ENCODE results near the gene TUBGCP5. TPM values are rescaled to one million over a fixed set of nuclear protein-coding genes. Genes with fewer than 3 reads are reported as not detected.

TUBGCP5 gene
- total and polyA plus RNA-seq, 5 experiments from 2014 or later, result 4.3 to 30.3 (median 9.8) TPM

DNA sequence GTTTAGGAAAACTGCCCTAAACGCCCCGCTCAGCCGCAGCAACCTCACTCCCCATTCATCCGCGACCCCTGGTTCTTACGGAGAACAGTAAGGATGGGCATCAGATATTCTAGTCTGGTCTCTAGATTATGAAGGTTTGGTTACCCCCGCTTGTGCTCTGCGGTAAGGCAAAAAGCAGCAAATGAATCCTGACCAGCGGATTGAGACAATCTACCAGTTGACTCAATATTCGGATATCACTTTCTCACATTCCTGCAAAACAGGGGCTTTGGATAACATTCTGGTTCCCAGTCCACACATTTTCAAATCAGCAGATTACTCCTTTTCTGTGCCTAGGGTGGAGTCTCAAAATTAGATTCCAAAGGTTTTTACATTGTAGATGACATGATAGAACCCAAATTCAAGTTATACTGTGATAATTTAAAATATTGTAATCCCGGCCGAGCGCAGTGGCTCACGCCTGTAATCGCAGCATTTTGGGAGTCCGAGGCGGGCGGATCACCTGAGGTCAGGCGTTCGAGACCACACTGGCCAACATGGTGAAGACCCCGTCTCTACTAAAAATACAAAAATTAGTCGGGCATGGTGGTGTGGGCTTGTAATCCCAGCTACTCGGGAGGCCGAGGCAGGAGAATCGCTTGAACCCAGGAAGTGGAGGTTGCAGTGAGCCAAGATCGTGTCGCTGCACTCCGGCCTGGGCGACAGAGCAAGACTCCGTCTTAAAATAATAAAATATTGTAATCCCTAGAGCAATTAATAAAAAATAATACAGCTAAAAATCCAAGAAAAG, 58.1 kb downstream of the TUBGCP5 start:
- ATAC-seq, result no peak
- H3K4me3 Mint-ChIP-seq, result peak overlapping the region; percentile 56 to 86 (median 74)
- peaks cover 0 to 2% (median 0%) of the 10 kb centered on the region in 3 donors for H3K36me3 Mint-ChIP-seq
- DNase-seq, result no peak
- no peaks in the 10 kb centered on the region for H3K9me3 Mint-ChIP-seq
- peaks cover 8 to 17% (median 16%) of the 10 kb centered on the region in 4 donors for H3K4me1 Mint-ChIP-seq
- H3K27me3 Mint-ChIP-seq, result peaks cover 12 to 33% (median 19%) of the 10 kb centered on the region in 5 donors
- POLR2A ChIA-PET, result no interaction called here
- H3K27ac Mint-ChIP-seq, result no peak overlapping the region

DNA sequence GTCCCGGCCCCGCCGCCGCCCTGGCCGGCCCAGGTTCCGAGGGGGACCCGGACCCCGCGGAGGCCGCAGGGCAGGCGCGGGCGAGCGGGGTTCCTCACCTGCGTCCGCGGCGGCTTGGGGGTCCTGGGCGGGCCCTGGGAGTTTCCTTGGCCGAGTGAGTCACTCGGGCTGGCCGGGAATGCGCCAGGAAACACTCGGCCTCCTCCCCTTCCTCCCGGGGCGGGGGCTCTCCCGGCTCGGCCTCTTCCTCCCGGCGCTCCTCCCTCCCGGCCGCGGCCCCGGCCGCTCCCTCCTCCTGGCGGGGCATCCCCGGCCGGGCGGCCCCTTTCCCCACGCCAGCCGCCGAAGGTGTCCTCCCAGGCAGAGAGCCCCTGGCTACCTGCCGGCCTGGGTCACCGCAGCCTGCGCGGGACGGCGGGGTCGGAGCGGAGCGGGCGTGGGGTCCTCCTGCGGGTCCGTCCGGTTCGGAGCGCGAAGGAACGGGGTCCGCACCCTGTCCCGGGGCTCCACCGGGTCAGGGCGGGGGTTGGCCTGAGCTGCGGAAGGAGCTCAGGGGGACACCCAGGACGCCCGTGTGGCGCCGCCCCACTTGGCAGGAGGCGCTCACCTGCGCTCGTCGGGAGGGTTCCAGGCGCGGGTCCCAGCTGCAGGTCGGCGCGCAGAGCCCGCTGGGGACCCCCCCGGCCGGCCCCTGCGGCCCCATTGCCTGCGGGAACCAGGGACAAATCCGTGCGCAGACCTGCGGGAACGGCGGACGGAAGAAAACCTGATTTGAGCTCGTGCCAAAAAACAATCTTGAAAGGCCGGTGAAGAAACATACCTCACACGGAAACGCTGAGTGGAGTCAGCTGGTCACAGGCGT, 58.9 kb downstream of the TUBGCP5 start, which contains the start of gene CYFIP1:
Gene CYFIP1 (minus strand): TSS at position 180 of the 862 bp plus-strand sequence. CDS start 33,083 bp downstream, outside the sequence.
- H3K27ac Mint-ChIP-seq, result peak within 1 kb of the TSS in 4 of 10 donors; percentile 5 to 76 (median 40)
- H3K4me3 Mint-ChIP-seq, result peak within 1 kb of the TSS; percentile 81 to 93 (median 87)
- H3K27me3 Mint-ChIP-seq, result peaks cover 12 to 36% (median 19%) of the 10 kb centered on the region in 5 donors
- peaks cover 8 to 17% (median 16%) of the 10 kb centered on the region in 4 donors for H3K4me1 Mint-ChIP-seq
- peaks cover 0 to 2% (median 0%) of the 10 kb centered on the region in 3 donors for H3K36me3 Mint-ChIP-seq
- peak; percentile 36 to 61 for ATAC-seq
- H3K9me3 Mint-ChIP-seq, result no peaks in the 10 kb centered on the region
- peak in 2 of 10 donors; percentile 7 to 11 for DNase-seq
- POLR2A ChIA-PET, result no interaction called here

DNA sequence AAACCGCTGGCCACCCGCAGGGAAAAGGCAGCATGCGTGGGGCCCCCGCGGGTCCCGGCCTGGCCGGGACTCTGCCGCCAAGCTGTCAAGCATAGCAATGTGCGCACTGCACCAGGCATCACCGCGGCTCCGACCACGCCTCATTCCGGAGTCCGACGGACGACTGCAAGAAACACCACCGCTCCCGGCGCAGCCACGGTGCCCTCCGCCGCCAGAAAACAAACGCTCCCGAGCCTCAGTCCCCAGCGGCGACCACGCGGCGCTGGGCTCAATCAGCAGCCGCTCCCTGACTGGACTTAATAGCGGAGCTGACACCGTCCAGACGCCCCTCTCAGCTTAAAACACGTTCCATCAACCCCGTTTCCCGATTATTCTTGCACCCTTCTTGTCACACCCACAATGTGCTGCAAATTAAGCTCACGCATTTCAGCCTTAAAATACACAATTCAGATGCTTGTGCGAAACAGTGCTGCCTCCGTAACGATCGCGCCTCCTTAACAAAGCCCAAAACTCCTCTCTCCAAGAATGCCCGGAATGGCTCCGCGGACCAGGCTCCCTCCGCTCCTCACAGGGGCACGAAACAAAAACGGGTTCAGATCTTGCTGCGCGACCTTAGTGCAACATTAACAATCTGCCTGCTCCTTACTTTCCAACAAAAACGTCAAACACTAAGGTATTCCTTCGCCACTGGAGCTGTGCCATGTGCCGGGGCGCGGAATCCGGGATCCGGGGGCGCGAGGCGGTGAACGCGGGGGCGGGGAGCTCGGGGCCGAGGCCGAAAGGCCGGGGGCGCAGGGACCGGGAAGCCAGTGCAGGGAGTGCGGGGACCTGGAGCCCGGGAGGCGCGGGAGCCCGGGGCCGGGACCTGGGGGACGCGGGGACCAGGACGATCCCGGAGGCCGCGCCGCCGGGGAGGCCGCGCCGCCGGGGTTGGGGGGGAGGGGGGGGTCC, 59.9 kb downstream of the TUBGCP5 start:
- Mint-ChIP-seq H3K27ac (peak overlapping the region in 4 of 10 donors; percentile 5 to 76 (median 40)), H3K4me3 (peak overlapping the region; percentile 81 to 93 (median 87)), H3K4me1 (peaks cover 8 to 21% (median 16%) of the 10 kb centered on the region in 4 donors), H3K9me3 (no peaks in the 10 kb centered on the region), H3K36me3 (peaks cover 0 to 2% (median 0%) of the 10 kb centered on the region in 3 donors), H3K27me3 (peaks cover 12 to 36% (median 19%) of the 10 kb centered on the region in 5 donors)
- POLR2A ChIA-PET, result no interaction called here
- ATAC-seq (peak; percentile 62 to 67), DNase-seq (peak in 2 of 10 donors; percentile 15 to 16)

DNA sequence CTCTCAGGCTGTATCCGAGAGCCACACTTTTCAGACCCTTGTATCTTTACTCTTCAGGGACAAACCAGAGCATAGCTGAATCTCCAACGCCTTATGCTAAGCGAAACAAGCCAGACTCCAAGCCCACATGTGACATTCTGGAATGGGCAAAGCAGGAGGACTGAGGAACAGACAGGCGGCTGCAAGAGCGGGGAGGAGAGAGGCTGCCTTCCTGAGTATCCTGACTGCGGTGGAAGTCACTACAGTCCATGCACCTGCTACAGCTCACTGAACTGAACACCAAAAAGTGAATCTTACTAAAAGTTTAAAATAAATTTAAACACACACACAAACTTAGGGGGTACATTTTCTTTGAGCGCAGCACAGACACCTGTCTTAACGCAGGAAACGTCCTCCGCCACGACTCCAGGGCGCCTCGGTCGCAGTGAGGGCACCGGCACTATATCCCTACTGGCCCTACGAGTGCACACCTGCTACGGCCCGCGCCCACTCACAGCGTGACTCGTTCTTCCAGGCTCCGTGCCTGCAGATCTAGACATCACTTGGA, 60.6 kb downstream of the TUBGCP5 start:
- peak in 2 of 10 donors; percentile 3 to 7 for DNase-seq
- POLR2A ChIA-PET, result no interaction called here
- H3K4me3 Mint-ChIP-seq, result peak overlapping the region; percentile 81 to 93 (median 87)
- H3K4me1 Mint-ChIP-seq, result peaks cover 8 to 21% (median 16%) of the 10 kb centered on the region in 4 donors
- peak; percentile 22 to 58 for ATAC-seq
- H3K9me3 Mint-ChIP-seq, result no peaks in the 10 kb centered on the region
- peaks cover 12 to 36% (median 19%) of the 10 kb centered on the region in 5 donors for H3K27me3 Mint-ChIP-seq
- H3K36me3 Mint-ChIP-seq, result no peaks in the 10 kb centered on the region
- H3K27ac Mint-ChIP-seq, result peak overlapping the region in 1 of 10 donors; percentile 35

DNA sequence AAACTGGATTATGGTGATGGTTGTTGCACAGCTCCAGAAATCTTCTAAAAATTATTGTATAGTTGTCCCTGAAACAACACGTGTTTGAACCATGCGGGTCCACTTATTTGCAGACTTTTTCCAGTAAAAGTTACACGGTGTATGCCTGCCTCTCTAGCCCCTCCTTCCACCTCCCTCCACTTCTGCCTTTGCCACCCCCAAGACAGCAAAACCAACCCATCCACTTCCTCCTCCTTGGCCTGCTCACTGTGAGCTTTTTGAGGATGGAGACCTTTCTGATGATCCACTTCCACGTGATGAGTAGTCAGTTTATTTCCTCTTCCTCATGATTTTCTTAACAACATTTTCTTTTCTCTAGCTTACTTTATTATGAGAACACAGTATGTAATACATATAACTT, 64.6 kb downstream of the TUBGCP5 start:
- H3K27me3 Mint-ChIP-seq, result peaks cover 12 to 29% (median 16%) of the 10 kb centered on the region in 5 donors
- no peak overlapping the region for H3K4me3 Mint-ChIP-seq
- DNase-seq (no peak), ATAC-seq (no peak)
- POLR2A ChIA-PET, result no interaction called here
- peaks cover 0 to 3% (median 3%) of the 10 kb centered on the region in 3 donors for H3K36me3 Mint-ChIP-seq
- H3K4me1 Mint-ChIP-seq, result peaks cover 10 to 22% (median 14%) of the 10 kb centered on the region in 4 donors
- peaks cover 0 to 8% (median 0%) of the 10 kb centered on the region in 9 donors for H3K9me3 Mint-ChIP-seq
- no peak overlapping the region for H3K27ac Mint-ChIP-seq

DNA sequence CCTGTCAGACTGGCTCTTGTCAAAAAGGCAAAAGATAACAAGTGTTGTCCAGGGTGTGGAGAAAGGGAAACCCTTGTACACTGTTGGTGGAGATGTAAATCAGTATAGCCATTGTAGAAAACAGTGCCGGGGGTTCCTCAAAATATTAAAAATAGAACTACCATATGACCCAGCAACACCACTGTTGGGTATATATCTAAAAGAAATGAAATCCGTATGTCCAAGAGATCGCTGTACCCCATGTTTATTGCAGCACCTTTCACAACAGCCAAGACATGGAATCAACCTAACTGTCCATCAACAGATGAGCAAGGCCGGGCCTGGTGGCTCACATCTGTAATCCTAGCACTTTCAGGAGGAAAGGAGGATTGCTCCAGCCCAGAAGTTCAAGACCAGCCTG, 65.4 kb downstream of the TUBGCP5 start:
- H3K4me3 Mint-ChIP-seq, result no peak overlapping the region
- peaks cover 4 to 21% (median 8%) of the 10 kb centered on the region in 5 donors for H3K27me3 Mint-ChIP-seq
- peaks cover 0 to 9% (median 3%) of the 10 kb centered on the region in 3 donors for H3K36me3 Mint-ChIP-seq
- H3K9me3 Mint-ChIP-seq, result peaks cover 0 to 15% (median 0%) of the 10 kb centered on the region in 9 donors
- DNase-seq, result no peak
- H3K27ac Mint-ChIP-seq, result no peak overlapping the region
- POLR2A ChIA-PET, result no interaction called here
- peaks cover 4 to 14% (median 7%) of the 10 kb centered on the region in 4 donors for H3K4me1 Mint-ChIP-seq
- no peak for ATAC-seq

DNA sequence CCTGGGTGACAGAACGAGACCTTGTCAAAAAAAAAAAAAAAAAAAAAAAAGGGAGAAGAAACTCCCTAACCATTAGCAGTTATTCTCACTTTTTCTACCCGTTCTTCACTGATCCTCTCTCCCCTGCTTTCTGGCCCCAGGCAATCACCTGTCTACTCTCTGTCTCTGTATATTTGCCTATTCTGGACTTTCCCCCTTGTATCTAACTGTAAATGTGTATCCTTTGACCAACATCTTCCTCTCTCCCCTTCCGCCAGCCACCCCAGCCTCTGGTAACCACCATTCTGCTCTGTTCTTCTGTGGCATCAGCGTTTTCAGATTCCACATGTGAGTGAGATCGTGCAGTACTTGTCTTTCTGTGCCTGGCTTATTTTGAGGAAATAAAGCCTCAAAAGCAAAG, 66.1 kb downstream of the TUBGCP5 start:
- H3K4me1 Mint-ChIP-seq, result peaks cover 0 to 8% (median 1%) of the 10 kb centered on the region in 4 donors
- DNase-seq, result no peak
- ATAC-seq, result no peak
- H3K27me3 Mint-ChIP-seq, result peaks cover 0 to 14% (median 2%) of the 10 kb centered on the region in 5 donors
- H3K4me3 Mint-ChIP-seq, result no peak overlapping the region
- H3K27ac Mint-ChIP-seq, result no peak overlapping the region
- H3K36me3 Mint-ChIP-seq, result peaks cover 0 to 9% (median 3%) of the 10 kb centered on the region in 3 donors
- POLR2A ChIA-PET, result no interaction called here
- H3K9me3 Mint-ChIP-seq, result peaks cover 0 to 15% (median 0%) of the 10 kb centered on the region in 9 donors

DNA sequence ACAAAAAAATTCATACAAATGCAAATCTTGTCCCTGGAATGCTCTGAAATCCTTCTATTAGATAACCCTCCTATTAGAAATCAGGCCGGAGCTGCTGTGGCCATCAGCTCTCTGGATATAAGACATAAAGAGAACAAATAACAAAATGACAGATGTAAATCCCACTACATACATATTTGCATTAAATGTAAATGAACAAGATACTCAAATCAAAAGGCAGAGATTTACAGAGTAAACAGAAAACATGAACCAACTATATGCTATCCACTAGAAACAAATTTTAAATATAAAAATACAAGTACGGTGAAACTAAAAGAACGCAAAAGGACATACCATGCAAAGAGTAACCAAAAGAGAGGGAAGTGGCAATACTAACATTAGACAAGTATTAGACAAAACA, 69.9 kb downstream of the TUBGCP5 start:
- ATAC-seq (no peak), DNase-seq (no peak)
- Mint-ChIP-seq H3K27me3 (peaks cover 0 to 2% (median 0%) of the 10 kb centered on the region in 5 donors), H3K4me1 (peaks cover 0 to 4% (median 1%) of the 10 kb centered on the region in 4 donors), H3K9me3 (peaks cover 0 to 15% (median 0%) of the 10 kb centered on the region in 9 donors), H3K36me3 (peaks cover 0 to 9% (median 3%) of the 10 kb centered on the region in 3 donors), H3K27ac (no peak overlapping the region), H3K4me3 (no peak overlapping the region)
- POLR2A ChIA-PET, result no interaction called here

DNA sequence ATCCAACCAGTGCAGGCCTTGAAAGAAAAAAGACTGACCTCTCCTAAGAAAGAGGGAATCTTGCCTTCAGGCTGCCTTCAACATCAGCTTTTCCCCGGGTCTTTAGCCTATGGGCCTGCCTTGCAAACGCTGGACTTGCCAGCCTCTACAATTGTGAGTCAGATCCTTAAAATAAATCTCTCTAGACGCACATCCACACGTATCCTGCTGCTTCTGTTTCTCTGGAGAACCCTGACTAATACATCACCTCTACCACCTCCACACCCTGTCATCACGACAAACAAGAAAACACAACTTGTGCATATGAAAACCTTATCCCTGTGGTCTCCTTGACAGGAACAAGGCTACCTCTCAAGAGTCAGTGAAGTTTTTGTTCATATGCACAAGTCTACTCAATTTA, 71.0 kb downstream of the TUBGCP5 start:
- Mint-ChIP-seq H3K4me1 (peaks cover 0 to 2% (median under 1%) of the 10 kb centered on the region in 4 donors), H3K9me3 (peaks cover 0 to 15% (median 0%) of the 10 kb centered on the region in 9 donors), H3K4me3 (no peak overlapping the region), H3K27me3 (peaks cover 0 to 2% (median 0%) of the 10 kb centered on the region in 5 donors), H3K27ac (peak overlapping the region in 1 of 10 donors; percentile 0), H3K36me3 (peaks cover 0 to 9% (median 3%) of the 10 kb centered on the region in 3 donors)
- no peak for ATAC-seq
- POLR2A ChIA-PET, result no interaction called here
- DNase-seq, result no peak

DNA sequence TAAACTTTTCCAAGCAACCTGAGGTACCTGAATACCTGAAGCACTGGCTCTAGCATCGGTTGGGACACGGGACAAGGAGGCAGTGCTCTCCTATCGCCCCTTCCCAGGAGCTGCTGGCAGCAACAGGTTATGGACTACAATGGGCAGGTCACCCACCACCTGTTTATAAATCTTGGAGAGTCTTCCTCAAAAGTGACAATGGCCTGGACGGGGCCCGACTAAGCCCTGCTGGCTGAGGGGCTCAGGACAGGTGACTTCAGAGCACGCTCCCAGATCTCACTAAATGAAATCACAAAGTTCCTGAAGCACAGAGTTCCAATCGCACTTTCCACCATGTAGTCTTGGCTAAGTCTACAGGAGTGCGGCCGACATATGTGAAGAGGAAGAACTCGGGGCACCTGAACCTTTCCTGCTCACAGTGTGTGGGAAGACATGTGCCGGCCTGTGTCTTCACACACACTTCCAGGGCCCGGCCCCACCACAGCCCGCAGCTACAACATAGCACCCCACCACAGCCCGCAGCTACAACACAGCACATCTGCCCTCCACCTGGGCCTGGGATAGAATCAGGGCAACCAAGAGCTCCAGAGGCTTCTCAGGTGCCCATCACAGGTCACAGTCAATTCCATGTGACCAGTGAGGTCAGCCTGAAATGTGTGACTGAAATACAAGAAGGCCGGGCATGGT, 72.1 kb downstream of the TUBGCP5 start:
- Mint-ChIP-seq H3K27me3 (peaks cover 0 to 2% (median 0%) of the 10 kb centered on the region in 5 donors), H3K36me3 (peaks cover 0 to 9% (median 3%) of the 10 kb centered on the region in 3 donors), H3K9me3 (peaks cover 0 to 15% (median 0%) of the 10 kb centered on the region in 9 donors), H3K4me3 (no peak overlapping the region), H3K4me1 (no peaks in the 10 kb centered on the region), H3K27ac (no peak overlapping the region)
- POLR2A ChIA-PET, result no interaction called here
- ATAC-seq, result no peak
- DNase-seq, result no peak
